ENCODE measurements around the gene RMDN2.

DNA sequence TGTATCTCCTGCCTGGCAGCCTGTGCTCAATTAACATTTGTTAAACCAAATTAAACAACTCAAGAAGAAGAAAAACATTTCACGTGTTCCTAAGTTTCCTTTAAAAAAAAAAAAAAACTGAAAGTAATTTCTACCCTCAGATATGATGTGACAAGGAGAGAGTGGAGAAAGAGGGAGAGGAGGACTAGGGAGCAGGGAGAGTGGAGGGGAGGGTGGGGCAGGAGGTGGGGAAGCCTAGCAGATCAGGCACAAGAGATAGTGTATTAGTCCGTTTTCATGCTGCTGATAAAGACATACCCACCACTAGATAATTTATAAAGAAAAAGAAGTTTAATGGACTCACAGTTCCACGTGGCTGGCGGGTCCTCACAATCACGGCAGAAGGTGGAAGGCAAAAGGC lies 104.4 kb downstream of the RMDN2 start:
- no peak for TF ChIP-seq SP2 (IDR thresholded peaks at IDR 0.05; ENCODE audit: extremely low read depth, low read depth, low read length, poor library complexity, severe bottlenecking)
- TF ChIP-seq, protein P1, sequence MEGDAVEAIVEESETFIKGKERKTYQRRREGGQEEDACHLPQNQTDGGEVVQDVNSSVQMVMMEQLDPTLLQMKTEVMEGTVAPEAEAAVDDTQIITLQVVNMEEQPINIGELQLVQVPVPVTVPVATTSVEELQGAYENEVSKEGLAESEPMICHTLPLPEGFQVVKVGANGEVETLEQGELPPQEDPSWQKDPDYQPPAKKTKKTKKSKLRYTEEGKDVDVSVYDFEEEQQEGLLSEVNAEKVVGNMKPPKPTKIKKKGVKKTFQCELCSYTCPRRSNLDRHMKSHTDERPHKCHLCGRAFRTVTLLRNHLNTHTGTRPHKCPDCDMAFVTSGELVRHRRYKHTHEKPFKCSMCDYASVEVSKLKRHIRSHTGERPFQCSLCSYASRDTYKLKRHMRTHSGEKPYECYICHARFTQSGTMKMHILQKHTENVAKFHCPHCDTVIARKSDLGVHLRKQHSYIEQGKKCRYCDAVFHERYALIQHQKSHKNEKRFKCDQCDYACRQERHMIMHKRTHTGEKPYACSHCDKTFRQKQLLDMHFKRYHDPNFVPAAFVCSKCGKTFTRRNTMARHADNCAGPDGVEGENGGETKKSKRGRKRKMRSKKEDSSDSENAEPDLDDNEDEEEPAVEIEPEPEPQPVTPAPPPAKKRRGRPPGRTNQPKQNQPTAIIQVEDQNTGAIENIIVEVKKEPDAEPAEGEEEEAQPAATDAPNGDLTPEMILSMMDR (IDR thresholded peaks at IDR 0.05 in 2 of 3, conservative IDR thresholded peaks at IDR 0.05 in 1 of 3; ENCODE audit: insufficient read depth in 2 of 3, low read depth in 1 of 3, low read length in 3 of 3), result no peak

Measured in K562 (cell line).